Amniotic stem cell (primary cell): ENCODE measurements around the gene BLOC1S6.
"Not testable (repeated sequence)": the region's sequence is repeated elsewhere in the genome, so short reads cannot be mapped to it uniquely, and the experiment has no call there.

ENCODE experiments used
- DNase-seq: peaks from one replicate; lab custom pipeline; 2025; lab: John Stamatoyannopoulos, UW

Gene BLOC1S6

DNA sequence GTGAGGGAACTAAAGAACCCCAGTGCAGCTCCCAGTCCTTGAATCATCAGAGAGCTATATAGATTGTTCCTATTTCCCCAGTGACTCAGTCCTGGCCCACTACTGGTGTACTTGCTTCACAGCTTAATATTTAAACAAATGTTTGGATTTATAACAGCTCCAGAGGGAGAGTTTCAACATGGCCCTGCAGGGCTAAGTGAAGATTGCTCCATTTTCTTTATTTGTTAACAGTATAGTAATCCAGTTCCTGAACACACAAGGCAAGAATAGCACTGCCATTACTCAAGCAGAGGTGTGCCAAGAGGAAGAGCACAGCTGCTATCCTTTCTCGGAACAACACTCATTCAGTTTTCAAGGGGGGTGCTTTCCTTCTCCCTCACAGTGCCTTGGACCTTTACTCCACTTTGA is 54.2 kb downstream of the BLOC1S6 start:
- peak; percentile 23 for DNase-seq

DNA sequence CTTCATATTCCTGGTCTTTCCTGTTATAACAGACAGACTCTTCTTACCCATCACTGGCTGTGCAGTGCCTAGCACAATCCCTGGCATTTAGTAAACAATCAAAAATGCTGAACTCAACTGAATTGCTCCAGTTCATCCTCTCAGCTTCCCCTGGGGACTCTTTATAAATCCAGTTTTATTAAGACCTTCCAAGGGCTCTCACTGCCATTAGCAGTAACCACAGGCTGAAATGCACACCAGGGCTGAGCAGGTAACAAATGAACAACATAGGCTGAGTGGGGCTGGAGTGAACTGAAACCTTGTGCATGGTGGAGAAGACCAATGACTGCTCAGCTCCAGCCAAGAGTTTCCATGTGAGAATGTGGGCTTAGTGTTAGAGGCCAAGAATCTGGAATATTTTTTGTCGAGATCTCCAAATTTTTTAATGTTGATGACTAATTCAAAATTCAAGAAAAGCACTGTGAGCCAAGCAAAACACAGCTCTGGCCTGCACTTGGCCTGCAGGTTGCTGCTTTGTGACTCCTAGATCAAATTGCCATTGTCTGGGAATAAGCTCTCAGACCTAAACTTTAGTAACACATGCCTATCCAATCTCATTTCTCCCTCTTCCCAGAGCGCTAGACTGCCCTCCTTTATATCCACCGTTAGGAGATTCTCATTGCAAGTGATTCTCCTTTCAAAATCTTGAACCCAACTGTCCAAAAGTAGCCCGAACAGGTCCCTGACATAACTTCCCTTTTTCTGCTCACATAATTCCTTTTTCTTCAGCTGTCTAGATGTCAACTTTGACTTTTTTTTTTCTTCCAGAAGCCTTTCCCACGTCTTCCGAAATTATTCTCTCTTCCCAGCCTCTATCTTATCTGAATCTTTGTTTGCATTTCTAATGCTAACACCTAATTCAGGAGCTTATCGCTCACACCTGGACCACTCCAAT is 55.1 kb downstream of the BLOC1S6 start:
- peak; percentile 65 for DNase-seq

DNA sequence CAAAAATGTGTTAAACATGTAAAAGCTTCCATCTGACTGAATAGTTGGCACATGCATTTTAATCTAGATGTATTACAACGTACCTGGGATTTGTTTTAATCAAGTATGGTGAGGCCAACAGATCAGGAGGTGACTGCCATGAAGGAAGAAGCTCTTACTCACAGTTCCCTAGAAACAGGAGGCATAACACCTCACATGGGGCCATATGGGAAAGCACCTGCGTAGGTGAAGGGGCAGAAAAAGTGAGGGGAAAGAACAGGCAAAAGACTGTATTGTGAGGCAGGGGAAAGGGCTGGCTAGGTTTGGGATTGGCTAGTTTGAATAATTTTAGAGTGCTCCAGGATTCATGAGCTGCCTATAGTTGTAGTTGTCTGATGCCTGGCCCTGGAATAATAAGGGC is 57.3 kb downstream of the BLOC1S6 start:
- DNase-seq = no peak

GRCh38 chr15:45645026-45645980 is 58.1 kb downstream of the BLOC1S6 start:
- peak; percentile 47 for DNase-seq

GRCh38 chr15:45646220-45646619 is 59.0 kb downstream of the BLOC1S6 start:
- DNase-seq = peak; percentile 17

GRCh38 chr15:45647828-45648227 is 60.6 kb downstream of the BLOC1S6 start:
- DNase-seq = no peak

DNA sequence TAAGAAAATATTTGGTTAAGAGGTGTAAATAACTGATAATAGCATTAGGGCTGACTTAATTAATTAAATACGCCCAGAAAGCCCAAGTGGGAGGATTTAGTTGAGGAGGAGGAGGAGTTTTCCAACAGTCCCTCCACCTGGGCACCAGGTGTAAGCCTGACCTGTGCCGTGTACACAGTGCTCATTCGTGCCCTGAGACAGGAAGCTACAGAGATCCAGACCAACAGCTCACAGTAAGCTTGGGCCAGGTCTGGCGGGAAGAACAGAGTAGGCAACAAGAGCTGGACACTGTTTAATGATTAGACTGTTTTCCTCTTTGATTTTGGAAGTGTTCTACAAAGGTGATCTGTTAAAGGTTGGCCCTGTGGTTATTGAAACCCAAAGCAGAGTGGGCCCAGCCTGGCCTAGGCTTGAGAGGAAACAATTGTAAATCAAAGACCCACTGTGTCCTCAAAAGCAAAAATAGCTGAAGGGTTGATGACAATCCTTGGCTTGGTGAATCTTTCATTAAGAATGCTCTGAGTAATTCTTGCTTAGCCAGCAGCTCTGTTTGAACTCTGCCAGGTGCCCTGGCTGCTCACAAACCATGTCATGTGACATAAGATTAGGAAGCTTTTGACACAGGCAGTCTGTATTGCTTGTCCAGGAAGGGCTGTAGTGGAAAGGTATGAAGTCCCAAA is 61.5 kb downstream of the BLOC1S6 start:
- peak; percentile 22 for DNase-seq

DNA sequence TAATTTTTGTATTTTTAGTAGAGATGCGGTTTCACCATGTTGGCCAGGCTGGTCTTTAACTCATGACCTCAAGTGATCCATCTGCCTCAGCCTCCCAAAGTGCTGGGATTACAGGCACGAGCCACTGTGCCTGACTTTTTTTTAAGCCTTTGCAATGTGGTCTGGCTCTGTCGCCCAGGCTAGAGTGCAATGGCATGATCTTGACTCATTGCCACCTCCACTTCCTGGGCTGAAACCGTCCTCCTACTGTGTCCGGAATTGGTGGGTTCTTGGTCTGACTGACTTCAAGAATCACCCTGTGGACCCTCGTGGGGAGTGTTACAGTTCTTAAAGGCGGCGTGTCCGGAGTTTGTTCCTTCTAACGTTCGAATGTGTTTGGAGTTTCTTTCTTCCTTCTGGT is 62.8 kb downstream of the BLOC1S6 start:
- DNase-seq = not testable (repeated sequence)

GRCh38 chr15:45650889-45651525 is 63.8 kb downstream of the BLOC1S6 start:
- no peak for DNase-seq

DNA sequence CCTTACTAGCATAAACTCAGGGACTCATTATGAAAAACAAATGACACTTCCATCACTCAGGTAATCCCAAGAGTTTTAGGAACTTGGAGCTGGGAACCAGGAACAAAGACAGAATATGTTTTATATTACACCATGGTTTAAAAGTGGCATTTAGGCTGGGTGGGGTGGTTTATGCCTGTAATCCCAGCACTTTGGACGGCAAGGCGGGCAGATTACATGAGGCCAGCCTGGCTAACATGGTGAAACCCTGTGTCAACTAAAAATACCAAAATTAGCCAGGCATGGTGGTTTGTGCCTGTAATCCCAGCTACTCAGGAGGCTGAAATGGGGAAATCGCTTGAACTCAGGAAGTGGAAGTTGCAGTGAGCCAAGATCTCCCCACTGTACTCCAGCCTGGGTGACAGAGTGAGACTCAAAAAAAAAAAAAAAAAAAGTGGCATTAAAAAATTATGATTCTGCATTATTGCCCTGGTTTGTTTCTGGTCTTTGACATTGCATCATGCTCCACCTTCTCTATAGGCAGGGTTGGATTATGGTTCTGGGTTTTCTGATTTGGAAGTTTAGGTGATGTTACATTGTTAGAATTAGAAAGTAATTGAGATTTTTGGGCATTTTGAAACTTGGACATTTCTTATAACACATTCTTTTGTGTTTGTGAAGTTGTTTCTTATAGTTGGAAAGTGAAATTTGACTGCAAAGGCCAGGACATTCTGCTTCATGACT is 66.7 kb downstream of the BLOC1S6 start:
- no peak for DNase-seq

DNA sequence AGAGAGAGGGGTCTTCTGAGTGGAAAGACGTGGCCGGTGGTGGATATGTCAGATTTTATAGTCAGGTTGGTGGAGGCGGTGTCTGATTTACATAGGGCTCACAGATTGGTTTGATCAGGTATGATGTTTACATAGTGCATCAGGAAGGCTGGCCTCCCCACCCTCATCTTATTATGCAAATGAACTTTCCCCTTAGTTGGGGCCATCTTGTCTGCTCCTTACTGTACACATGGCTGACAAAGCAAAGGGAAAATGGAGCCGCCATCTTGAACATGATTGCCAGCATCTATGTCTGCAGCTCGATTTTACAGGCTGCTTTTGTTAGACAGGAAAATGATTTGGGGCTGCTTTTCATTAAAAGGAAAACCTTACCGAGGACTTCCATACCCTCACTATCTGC is 67.6 kb downstream of the BLOC1S6 start:
- no peak for DNase-seq

GRCh38 chr15:45657254-45657653 is 70.1 kb downstream of the BLOC1S6 start:
- DNase-seq = no peak

- no peak for DNase-seq
These were observed 70.8 kb downstream of the BLOC1S6 start for GRCh38 chr15:45657764-45658545.
